ENCODE data around the gene BARX1. TPM values are rescaled to one million over a fixed set of nuclear protein-coding genes. Genes with fewer than 3 reads are reported as not detected.
"Not testable (repeated sequence)": the region's sequence is repeated elsewhere in the genome, so short reads cannot be mapped to it uniquely, and the experiment has no call there.

Gene BARX1
- total RNA-seq, 1 donor from 2014 or later, result not detected

- H3K36me3 ChIP-seq, result no peaks in the 10 kb centered on the region
- no peak for TF ChIP-seq CTCF (IDR thresholded peaks at IDR 0.05)
- DNase-seq (no peak), ATAC-seq (no peak)
- intact Hi-C loops (cut with DNase I), result loop anchor here (10.0 kb wide), 1 partner anchor 280 kb away; no protein-coding TSS in a partner anchor
- peaks cover 42% of the 10 kb centered on the region for H3K27me3 ChIP-seq (ENCODE audit: low read depth)
- H3K4me3 ChIP-seq, result no peak overlapping the region
- no peak overlapping the region for H3K27ac ChIP-seq
- peaks cover 16% of the 10 kb centered on the region for H3K4me1 ChIP-seq
- H3K9me3 ChIP-seq, result no peaks in the 10 kb centered on the region
Measured at GRCh38 chr9:93964685-93965084, 9.5 kb upstream of the BARX1 start.

- no peak overlapping the region for H3K4me3 ChIP-seq
- ATAC-seq, result no peak
- peaks cover 23% of the 10 kb centered on the region for H3K4me1 ChIP-seq
- peaks cover 49% of the 10 kb centered on the region for H3K27me3 ChIP-seq (ENCODE audit: low read depth)
- H3K27ac ChIP-seq, result no peak overlapping the region
- intact Hi-C loops (cut with DNase I), result loop anchor here (10.0 kb wide), 1 partner anchor 279 kb away; no protein-coding TSS in a partner anchor
- no peaks in the 10 kb centered on the region for H3K9me3 ChIP-seq
- TF ChIP-seq CTCF (IDR thresholded peaks at IDR 0.05), result no peak
- H3K36me3 ChIP-seq, result no peaks in the 10 kb centered on the region
- DNase-seq, result no peak
Measured at GRCh38 chr9:93963969-93964368, 8.8 kb upstream of the BARX1 start.

GRCh38 chr9:93963489-93963888, 8.3 kb upstream of the BARX1 start:
- H3K36me3 ChIP-seq, H3K4me3 ChIP-seq, DNase-seq, ATAC-seq, H3K27ac ChIP-seq, H3K9me3 ChIP-seq: not testable (repeated sequence)
- H3K27me3 ChIP-seq (ENCODE audit: low read depth), result peaks cover 49% of the 10 kb centered on the region
- H3K4me1 ChIP-seq, result peaks cover 28% of the 10 kb centered on the region
- intact Hi-C loops (cut with DNase I), result loop anchor here (10.0 kb wide), 1 partner anchor 279 kb away; no protein-coding TSS in a partner anchor

- peak; percentile 87 for TF ChIP-seq CTCF (IDR thresholded peaks at IDR 0.05)
Measured at GRCh38 chr9:93962561-93963440, 7.6 kb upstream of the BARX1 start.

GRCh38 chr9:93962017-93962416, 6.9 kb upstream of the BARX1 start:
- H3K27ac ChIP-seq, result no peak overlapping the region
- DNase-seq (no peak), ATAC-seq (no peak)
- peaks cover 56% of the 10 kb centered on the region for H3K27me3 ChIP-seq (ENCODE audit: low read depth)
- H3K4me1 ChIP-seq, result peaks cover 33% of the 10 kb centered on the region
- H3K36me3 ChIP-seq, result no peaks in the 10 kb centered on the region
- H3K9me3 ChIP-seq, result no peaks in the 10 kb centered on the region
- H3K4me3 ChIP-seq, result no peak overlapping the region
- intact Hi-C loops (cut with DNase I), result loop anchor here (10.0 kb wide), 1 partner anchor 277 kb away; no protein-coding TSS in a partner anchor
- no peak for TF ChIP-seq CTCF (IDR thresholded peaks at IDR 0.05)

More at GRCh38 chr9:93962561-93963440, 7.6 kb upstream of the BARX1 start:
- Histone ChIP-seq H3K4me3 (no peak overlapping the region), H3K27me3 (ENCODE audit: low read depth) (peaks cover 53% of the 10 kb centered on the region), H3K27ac (no peak overlapping the region), H3K4me1 (peaks cover 33% of the 10 kb centered on the region), H3K36me3 (no peaks in the 10 kb centered on the region), H3K9me3 (no peaks in the 10 kb centered on the region)
- ATAC-seq, result peak; percentile 85
- DNase-seq, result peak; percentile 85
- intact Hi-C loops (cut with DNase I), result loop anchor here (10.0 kb wide), 1 partner anchor 278 kb away; no protein-coding TSS in a partner anchor

All from lower lobe of right lung (tissue), 2 donors.